ENCODE data around the gene CSRNP3. TPM values are rescaled to one million over a fixed set of nuclear protein-coding genes. Genes with fewer than 3 reads are reported as not detected.

Gene CSRNP3
- total RNA-seq, 4 donors from 2014 or later: 0.37 to 11.1 (median 3.2) TPM

- in situ Hi-C loops (cut with MboI; ENCODE audit: low pct_ligation_motif_present in 1 of 4, low pct_unique_long_range_greater_than_20kb in 1 of 4, low sequenced_read_pairs in 3 of 4): no loop called here
Measured at GRCh38 chr2:165448406-165448805, 21.1 kb upstream of the CSRNP3 start.

GRCh38 chr2:165450156-165450555, 19.3 kb upstream of the CSRNP3 start:
- no peaks in the 10 kb centered on the region for H3K27me3 ChIP-seq
- no peak for DNase-seq
- in situ Hi-C loops (cut with MboI; ENCODE audit: low pct_ligation_motif_present in 1 of 4, low pct_unique_long_range_greater_than_20kb in 1 of 4, low sequenced_read_pairs in 3 of 4) (no loop called here), intact Hi-C loops (cut with DNase I; ENCODE audit: low total_unique reads) (no loop called here)
- H3K27ac ChIP-seq: no peak overlapping the region
- WGBS, 2 donors (ENCODE audit: low coverage in 1 of 2): 48% methylated on average over 1 of the region's 1 CpG; no CpG with 5 or more reads in 1 of the 2 donors
- TF ChIP-seq EP300 (IDR thresholded peaks at IDR 0.05; ENCODE audit: low read depth): no peak
- TF ChIP-seq POLR2AphosphoS5 (IDR thresholded peaks at IDR 0.05): no peak
- no peak for TF ChIP-seq POLR2A (IDR thresholded peaks at IDR 0.05)
- TF ChIP-seq CTCF (IDR thresholded peaks at IDR 0.05): no peak
- no peaks in the 10 kb centered on the region for H3K4me1 ChIP-seq
- H3K4me3 ChIP-seq: no peak overlapping the region
- no peaks in the 10 kb centered on the region for H3K36me3 ChIP-seq
- H3K9me3 ChIP-seq: no peaks in the 10 kb centered on the region

More at GRCh38 chr2:165448406-165448805, 21.1 kb upstream of the CSRNP3 start:
- Histone ChIP-seq H3K4me1 (no peaks in the 10 kb centered on the region), H3K4me3 (no peak overlapping the region), H3K27ac (no peak overlapping the region), H3K9me3 (no peaks in the 10 kb centered on the region), H3K36me3 (no peaks in the 10 kb centered on the region), H3K27me3 (no peaks in the 10 kb centered on the region)
- intact Hi-C loops (cut with DNase I; ENCODE audit: low total_unique reads): no loop called here
- 47 to 63% methylated on average over 3 of the region's 3 CpGs for WGBS, 2 donors (ENCODE audit: low coverage in 1 of 2)
- no peak for DNase-seq
- TF ChIP-seq CTCF (IDR thresholded peaks at IDR 0.05): no peak
- no peak for TF ChIP-seq EP300 (IDR thresholded peaks at IDR 0.05; ENCODE audit: low read depth)
- no peak for TF ChIP-seq POLR2AphosphoS5 (IDR thresholded peaks at IDR 0.05)
- TF ChIP-seq POLR2A (IDR thresholded peaks at IDR 0.05): no peak

GRCh38 chr2:165452327-165452726, 17.2 kb upstream of the CSRNP3 start:
- WGBS, 2 donors (ENCODE audit: low coverage in 1 of 2): 69 to 90% methylated on average over 2 of the region's 2 CpGs
- no peak for DNase-seq
- no peak for TF ChIP-seq EP300 (IDR thresholded peaks at IDR 0.05; ENCODE audit: low read depth)
- no peak for TF ChIP-seq POLR2A (IDR thresholded peaks at IDR 0.05)
- TF ChIP-seq CTCF (IDR thresholded peaks at IDR 0.05): no peak
- TF ChIP-seq POLR2AphosphoS5 (IDR thresholded peaks at IDR 0.05): no peak
- no peak overlapping the region for H3K4me3 ChIP-seq
- in situ Hi-C loops (cut with MboI; ENCODE audit: low pct_ligation_motif_present in 1 of 4, low pct_unique_long_range_greater_than_20kb in 1 of 4, low sequenced_read_pairs in 3 of 4) (no loop called here), intact Hi-C loops (cut with DNase I; ENCODE audit: low total_unique reads) (no loop called here)
- no peaks in the 10 kb centered on the region for H3K36me3 ChIP-seq
- no peaks in the 10 kb centered on the region for H3K4me1 ChIP-seq
- no peak overlapping the region for H3K27ac ChIP-seq
- H3K9me3 ChIP-seq: no peaks in the 10 kb centered on the region
- H3K27me3 ChIP-seq: no peaks in the 10 kb centered on the region

- Histone ChIP-seq H3K36me3 (no peaks in the 10 kb centered on the region), H3K4me3 (no peak overlapping the region), H3K27ac (no peak overlapping the region), H3K27me3 (no peaks in the 10 kb centered on the region), H3K9me3 (no peaks in the 10 kb centered on the region), H3K4me1 (no peaks in the 10 kb centered on the region)
- in situ Hi-C loops (cut with MboI; ENCODE audit: low pct_ligation_motif_present in 1 of 4, low pct_unique_long_range_greater_than_20kb in 1 of 4, low sequenced_read_pairs in 3 of 4) (no loop called here), intact Hi-C loops (cut with DNase I; ENCODE audit: low total_unique reads) (no loop called here)
- 89 to 94% methylated on average over 5 of the region's 5 CpGs for WGBS, 2 donors (ENCODE audit: low coverage in 1 of 2)
- TF ChIP-seq POLR2AphosphoS5 (IDR thresholded peaks at IDR 0.05) (no peak), POLR2A (IDR thresholded peaks at IDR 0.05) (no peak), CTCF (IDR thresholded peaks at IDR 0.05) (no peak), EP300 (IDR thresholded peaks at IDR 0.05; ENCODE audit: low read depth) (no peak)
- DNase-seq: no peak
Measured at GRCh38 chr2:165453561-165454094, 15.9 kb upstream of the CSRNP3 start.
